Upper lobe of right lung (tissue), 1 donor: ENCODE results near the gene KAT7. TPM values are rescaled to one million over a fixed set of nuclear protein-coding genes. Genes with fewer than 3 reads are reported as not detected.

Source experiments
- ATAC-seq: fragments of 200-7000 bp; cut with Tn5 transposase; one replicate; pipeline ENCODE4 v1.9.1; 2020; ENCODE audit warnings: mild to moderate bottlenecking, moderate library complexity
- DNase-seq: peaks from one replicate; pipeline ENCODE4 v3.0.0-alpha.2; 2020
- H3K27ac ChIP-seq: fragments of 200-600 bp; one replicate; pipeline ENCODE4 v1.8.0; 2022
- H3K27me3 ChIP-seq: fragments of 200-600 bp; one replicate; pipeline ENCODE4 v1.8.0; 2022; ENCODE audit warnings: mild to moderate bottlenecking
- H3K36me3 ChIP-seq: fragments of 200-600 bp; one replicate; pipeline ENCODE4 v1.8.0; 2022
- H3K4me1 ChIP-seq: fragments of 200-600 bp; one replicate; pipeline ENCODE4 v1.8.0; 2022
- H3K4me3 ChIP-seq: fragments of 200-600 bp; one replicate; pipeline ENCODE4 v1.8.0; 2022; ENCODE audit warnings: mild to moderate bottlenecking
- H3K9me3 ChIP-seq: fragments of 200-600 bp; one replicate; pipeline ENCODE4 v1.8.0; 2022
- CTCF ChIP-seq: fragments of 200-600 bp; IDR thresholded peaks from one replicate; pipeline ENCODE4 v1.8.0; 2022; ENCODE audit warnings: antibody characterized with exemption
- intact Hi-C: fragments of 100-400 bp; cut with DNase I; formaldehyde crosslinking; loops from one replicate; pipeline ENCODE4 v1.11.0; 2022
- total RNA-seq: library from RNA; stranded (reverse); fragmentation: NEBNext Ultra II Directional; extraction: Animal tissue kit (Norgen Biotek cat#: 25700); gene quantifications from one replicate; pipeline ENCODE4 v1.2.1, GENCODE V29; 2021
- donor health status: DM: no; HTN: yes; CAD: no; lungs with severe emphysema.

The KAT7 gene
- total RNA-seq, 1 donor from 2014 or later, result 61.4 TPM

GRCh38 chr17:49839455-49839854 is 51.0 kb downstream of the KAT7 start:
- H3K4me3 ChIP-seq, result no peak overlapping the region
- H3K27me3 ChIP-seq, result no peaks in the 10 kb centered on the region
- intact Hi-C loops, result no loop called here
- no peaks in the 10 kb centered on the region for H3K9me3 ChIP-seq
- H3K27ac ChIP-seq, result no peak overlapping the region
- H3K4me1 ChIP-seq, result peaks cover 32% of the 10 kb centered on the region
- peak; percentile 52 for DNase-seq
- peaks cover 2% of the 10 kb centered on the region for H3K36me3 ChIP-seq
- no peak for ATAC-seq
- TF ChIP-seq CTCF, result no peak

- H3K4me1 ChIP-seq, result peaks cover 25% of the 10 kb centered on the region
- H3K27ac ChIP-seq, result no peak overlapping the region
- DNase-seq, result peak; percentile 10
- no peaks in the 10 kb centered on the region for H3K9me3 ChIP-seq
- no peaks in the 10 kb centered on the region for H3K27me3 ChIP-seq
- intact Hi-C loops, result loop anchor here (10.0 kb wide), 2 partner anchors 147 to 267 kb away; partner anchors contain the start of gene NXPH3
- no peak for TF ChIP-seq CTCF
- ATAC-seq, result no peak
- no peak overlapping the region for H3K4me3 ChIP-seq
- H3K36me3 ChIP-seq, result no peaks in the 10 kb centered on the region
These were observed 53.1 kb downstream of the KAT7 start for GRCh38 chr17:49841548-49841947.

- H3K4me1 ChIP-seq, result peaks cover 17% of the 10 kb centered on the region
- H3K27me3 ChIP-seq, result no peaks in the 10 kb centered on the region
- intact Hi-C loops, result loop anchor here (10.0 kb wide), 2 partner anchors 148 to 268 kb away; partner anchors contain the start of gene NXPH3
- peak; percentile 1 for DNase-seq
- ATAC-seq, result no peak
- no peaks in the 10 kb centered on the region for H3K36me3 ChIP-seq
- H3K9me3 ChIP-seq, result no peaks in the 10 kb centered on the region
- TF ChIP-seq CTCF, result no peak
- no peak overlapping the region for H3K27ac ChIP-seq
- no peak overlapping the region for H3K4me3 ChIP-seq
These were observed 53.9 kb downstream of the KAT7 start for GRCh38 chr17:49842371-49842770.

GRCh38 chr17:49842846-49843245 is 54.4 kb downstream of the KAT7 start:
- Histone ChIP-seq H3K4me1 (peaks cover 14% of the 10 kb centered on the region), H3K27ac (no peak overlapping the region), H3K27me3 (no peaks in the 10 kb centered on the region), H3K4me3 (no peak overlapping the region), H3K9me3 (no peaks in the 10 kb centered on the region), H3K36me3 (no peaks in the 10 kb centered on the region)
- intact Hi-C loops, result loop anchor here (10.0 kb wide), 2 partner anchors 148 to 268 kb away; partner anchors contain the start of gene NXPH3
- TF ChIP-seq CTCF, result no peak
- ATAC-seq (no peak), DNase-seq (no peak)

GRCh38 chr17:49843774-49844350 is 55.4 kb downstream of the KAT7 start:
- Histone ChIP-seq H3K9me3 (no peaks in the 10 kb centered on the region), H3K36me3 (no peaks in the 10 kb centered on the region), H3K27me3 (no peaks in the 10 kb centered on the region), H3K4me1 (peaks cover 14% of the 10 kb centered on the region), H3K27ac (no peak overlapping the region), H3K4me3 (no peak overlapping the region)
- TF ChIP-seq CTCF, result peak; percentile 29
- intact Hi-C loops, result loop anchor here (10.0 kb wide), 2 partner anchors 149 to 269 kb away; partner anchors contain the start of gene NXPH3
- DNase-seq (peak; percentile 59), ATAC-seq (peak; percentile 31)
